ENCODE results near the gene TSPAN14. TPM values are rescaled to one million over a fixed set of nuclear protein-coding genes. Genes with fewer than 3 reads are reported as not detected.

TSPAN14 gene
- total RNA-seq, 1 donor from 2014 or later: 126 TPM

DNA sequence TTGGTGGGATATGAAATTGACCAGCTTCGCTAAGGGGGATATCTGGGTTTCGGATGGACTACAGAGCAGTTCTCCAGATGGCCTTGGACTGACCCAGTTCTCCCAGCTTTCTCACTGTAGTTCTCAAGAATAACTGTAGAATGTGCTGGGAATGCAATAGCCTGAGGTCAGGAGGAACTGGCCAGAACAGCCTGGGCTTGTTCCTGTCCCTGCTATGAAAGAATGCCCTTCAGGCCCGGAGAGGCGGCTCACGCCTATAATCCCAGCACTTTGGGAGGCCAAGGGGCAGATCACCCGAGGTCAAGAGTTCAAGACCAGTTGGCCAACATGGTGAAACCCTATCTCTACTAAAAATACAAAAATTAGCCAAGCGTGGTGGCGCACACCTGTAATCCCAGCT, 12.3 kb upstream of the TSPAN14 start:
- Mint-ChIP-seq H3K36me3 (ENCODE audit: insufficient read depth) (no peaks in the 10 kb centered on the region), H3K4me3 (ENCODE audit: low read depth) (no peak overlapping the region), H3K9me3 (ENCODE audit: low read depth) (no peaks in the 10 kb centered on the region), H3K4me1 (ENCODE audit: low read depth) (peaks cover 22% of the 10 kb centered on the region), H3K27me3 (no peaks in the 10 kb centered on the region), H3K27ac (no peak overlapping the region)
- DNase-seq (ENCODE audit: low spot score, unreplicated experiment): no peak
- TF ChIP-seq, protein P1, sequence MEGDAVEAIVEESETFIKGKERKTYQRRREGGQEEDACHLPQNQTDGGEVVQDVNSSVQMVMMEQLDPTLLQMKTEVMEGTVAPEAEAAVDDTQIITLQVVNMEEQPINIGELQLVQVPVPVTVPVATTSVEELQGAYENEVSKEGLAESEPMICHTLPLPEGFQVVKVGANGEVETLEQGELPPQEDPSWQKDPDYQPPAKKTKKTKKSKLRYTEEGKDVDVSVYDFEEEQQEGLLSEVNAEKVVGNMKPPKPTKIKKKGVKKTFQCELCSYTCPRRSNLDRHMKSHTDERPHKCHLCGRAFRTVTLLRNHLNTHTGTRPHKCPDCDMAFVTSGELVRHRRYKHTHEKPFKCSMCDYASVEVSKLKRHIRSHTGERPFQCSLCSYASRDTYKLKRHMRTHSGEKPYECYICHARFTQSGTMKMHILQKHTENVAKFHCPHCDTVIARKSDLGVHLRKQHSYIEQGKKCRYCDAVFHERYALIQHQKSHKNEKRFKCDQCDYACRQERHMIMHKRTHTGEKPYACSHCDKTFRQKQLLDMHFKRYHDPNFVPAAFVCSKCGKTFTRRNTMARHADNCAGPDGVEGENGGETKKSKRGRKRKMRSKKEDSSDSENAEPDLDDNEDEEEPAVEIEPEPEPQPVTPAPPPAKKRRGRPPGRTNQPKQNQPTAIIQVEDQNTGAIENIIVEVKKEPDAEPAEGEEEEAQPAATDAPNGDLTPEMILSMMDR (IDR thresholded peaks at IDR 0.05; ENCODE audit: unreplicated experiment): no peak

DNA sequence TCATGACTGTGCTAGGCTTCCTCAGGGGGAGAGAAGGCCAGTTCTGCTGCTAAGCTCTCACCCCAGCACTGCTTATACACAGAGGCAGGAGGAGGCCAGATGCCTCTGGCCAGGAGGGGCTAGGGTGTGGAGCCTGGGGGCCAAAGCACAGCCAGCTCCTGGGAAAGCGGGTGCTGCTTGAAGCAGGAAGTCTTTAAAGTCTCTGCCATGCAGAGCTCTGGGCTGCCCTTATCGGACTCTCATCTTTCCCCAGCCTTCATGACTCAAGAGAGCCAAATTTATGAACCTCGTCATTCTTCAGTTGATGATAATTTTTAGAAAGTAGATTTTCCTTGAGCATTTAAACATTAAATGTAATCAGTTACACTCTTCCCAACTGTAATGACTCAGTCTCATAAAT, 11.2 kb upstream of the TSPAN14 start:
- DNase-seq (ENCODE audit: low spot score, unreplicated experiment): no peak

DNA sequence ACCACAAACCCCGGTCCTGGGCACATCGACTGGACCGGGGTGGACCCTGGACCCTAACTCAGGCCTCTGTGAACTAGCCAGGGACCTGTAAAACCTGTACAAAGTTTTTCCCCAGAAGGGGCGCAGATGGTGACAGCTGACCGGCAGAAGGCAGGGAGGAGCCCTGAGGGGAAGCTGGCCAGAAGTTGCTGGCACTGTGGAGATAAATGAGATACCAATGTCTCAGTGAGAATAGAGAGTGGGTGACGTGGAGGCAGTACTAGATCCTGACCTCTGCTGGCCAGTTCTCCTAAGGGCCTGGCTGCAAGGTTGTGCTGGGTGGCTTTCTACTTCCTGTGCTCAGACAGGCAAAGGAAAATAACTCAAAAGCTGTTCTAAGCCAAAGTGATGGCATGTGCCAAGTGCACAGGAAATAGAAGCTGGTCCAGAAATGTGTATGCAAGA, 10.6 kb upstream of the TSPAN14 start:
- no peaks in the 10 kb centered on the region for H3K27me3 Mint-ChIP-seq
- H3K27ac Mint-ChIP-seq: peak overlapping the region; percentile 63
- H3K9me3 Mint-ChIP-seq (ENCODE audit: low read depth): no peaks in the 10 kb centered on the region
- H3K36me3 Mint-ChIP-seq (ENCODE audit: insufficient read depth): no peaks in the 10 kb centered on the region
- H3K4me1 Mint-ChIP-seq (ENCODE audit: low read depth): peaks cover 22% of the 10 kb centered on the region
- DNase-seq (ENCODE audit: low spot score, unreplicated experiment): no peak
- no peak overlapping the region for H3K4me3 Mint-ChIP-seq (ENCODE audit: low read depth)
- TF ChIP-seq, protein P1 (IDR thresholded peaks at IDR 0.05; ENCODE audit: unreplicated experiment): no peak

More for the DNA sequence above, 11.2 kb upstream of the TSPAN14 start:
- Mint-ChIP-seq H3K4me1 (ENCODE audit: low read depth) (peaks cover 22% of the 10 kb centered on the region), H3K36me3 (ENCODE audit: insufficient read depth) (no peaks in the 10 kb centered on the region), H3K27me3 (no peaks in the 10 kb centered on the region), H3K9me3 (ENCODE audit: low read depth) (no peaks in the 10 kb centered on the region), H3K4me3 (ENCODE audit: low read depth) (no peak overlapping the region), H3K27ac (no peak overlapping the region)
- TF ChIP-seq, protein P1 (IDR thresholded peaks at IDR 0.05; ENCODE audit: unreplicated experiment): no peak

DNA sequence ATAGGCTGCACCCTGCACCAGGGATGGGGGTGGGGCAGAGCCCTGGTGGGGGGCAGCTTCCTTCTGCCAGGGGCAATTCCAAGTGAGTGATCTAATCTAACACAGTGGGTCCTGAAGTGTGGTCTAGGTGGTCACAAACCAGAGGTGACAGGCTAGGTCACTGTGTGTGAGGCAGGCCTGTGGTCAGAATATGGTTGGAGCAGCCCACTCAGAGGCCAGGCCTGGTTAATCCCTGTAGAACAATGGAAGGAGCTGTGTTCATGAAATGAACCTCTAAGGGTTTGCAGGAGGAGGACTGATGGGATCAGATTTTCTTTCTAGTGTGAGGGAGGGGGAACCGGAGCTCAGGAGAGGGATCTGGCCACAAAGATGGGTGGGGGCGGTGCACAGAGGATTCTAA, 10.0 kb upstream of the TSPAN14 start:
- Mint-ChIP-seq H3K4me1 (ENCODE audit: low read depth) (peaks cover 22% of the 10 kb centered on the region), H3K9me3 (ENCODE audit: low read depth) (no peaks in the 10 kb centered on the region), H3K27ac (no peak overlapping the region), H3K27me3 (no peaks in the 10 kb centered on the region), H3K36me3 (ENCODE audit: insufficient read depth) (no peaks in the 10 kb centered on the region), H3K4me3 (ENCODE audit: low read depth) (no peak overlapping the region)
- DNase-seq (ENCODE audit: low spot score, unreplicated experiment): no peak
- TF ChIP-seq, protein P1 (IDR thresholded peaks at IDR 0.05; ENCODE audit: unreplicated experiment): no peak

DNA sequence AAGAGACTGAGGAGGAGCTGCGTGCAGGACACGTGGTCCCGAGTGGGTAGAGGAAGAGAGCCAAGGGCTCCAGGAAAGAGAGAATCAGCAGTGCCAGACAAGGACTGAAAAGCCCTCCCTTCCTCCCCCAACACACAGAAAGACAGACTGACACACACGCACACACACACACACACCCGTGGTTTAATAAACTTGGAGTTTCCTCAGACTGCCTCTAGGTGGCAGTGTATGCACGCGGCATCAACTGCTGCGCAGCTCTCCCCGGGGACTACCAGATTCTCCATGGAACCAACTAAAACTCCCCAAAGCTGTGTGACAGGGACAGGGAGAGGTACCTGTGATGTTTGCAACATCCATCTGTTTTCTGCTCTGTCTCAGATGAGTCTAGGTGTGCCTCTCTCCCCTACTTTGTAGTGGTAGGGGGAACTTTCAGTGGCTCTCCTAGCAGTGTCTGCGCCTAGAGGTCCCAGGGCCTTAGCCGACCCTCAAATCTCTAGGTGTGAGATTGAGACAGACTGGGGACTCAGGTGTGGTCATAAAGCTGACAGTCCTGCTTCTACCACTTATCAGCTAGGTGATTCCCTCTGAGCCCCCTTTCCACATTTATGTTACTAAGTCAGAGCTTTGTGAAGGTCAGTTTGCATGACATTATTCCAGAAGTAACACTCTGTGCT, 9.3 kb upstream of the TSPAN14 start:
- H3K27me3 Mint-ChIP-seq: no peaks in the 10 kb centered on the region
- TF ChIP-seq, protein P1 (IDR thresholded peaks at IDR 0.05; ENCODE audit: unreplicated experiment): peak; percentile 53
- peaks cover 26% of the 10 kb centered on the region for H3K4me1 Mint-ChIP-seq (ENCODE audit: low read depth)
- no peaks in the 10 kb centered on the region for H3K36me3 Mint-ChIP-seq (ENCODE audit: insufficient read depth)
- DNase-seq (ENCODE audit: low spot score, unreplicated experiment): no peak
- no peaks in the 10 kb centered on the region for H3K9me3 Mint-ChIP-seq (ENCODE audit: low read depth)
- H3K4me3 Mint-ChIP-seq (ENCODE audit: low read depth): no peak overlapping the region
- no peak overlapping the region for H3K27ac Mint-ChIP-seq
